Measurements from ENCODE around the gene C1RL. TPM values are rescaled to one million over a fixed set of nuclear protein-coding genes. Genes with fewer than 3 reads are reported as not detected.

Gene C1RL
- total RNA-seq, 2 experiments from 2014 or later = 31.2 to 31.4 TPM

GRCh38 chr12:7130701-7131501, 21.9 kb upstream of the C1RL start:
- DNase-seq = peak; percentile 58
- H3K4me3 Mint-ChIP-seq = peak overlapping the region; percentile 86
- no peaks in the 10 kb centered on the region for H3K27me3 Mint-ChIP-seq
- peaks cover 37% of the 10 kb centered on the region for H3K4me1 Mint-ChIP-seq
- H3K27ac Mint-ChIP-seq = peak overlapping the region; percentile 89
- CTCF ChIA-PET = interaction anchor here (0.6 to 1.1 kb wide), 4 partner anchors 11 to 413 kb away, joined by 3 to 4 read pairs (median 4); partner anchors contain the start of gene SPSB2
- H3K36me3 Mint-ChIP-seq (ENCODE audit: low read depth) = peaks cover 42% of the 10 kb centered on the region
- POLR2A ChIA-PET = no interaction called here
- no peaks in the 10 kb centered on the region for H3K9me3 Mint-ChIP-seq

GRCh38 chr12:7129872-7130691, 21.1 kb upstream of the C1RL start, which contains the start of gene CLSTN3:
TSS of gene CLSTN3 (plus strand) at chr12:7130371. CDS start at chr12:7130649, 278 bp downstream.
- peak within 1 kb of the TSS; percentile 89 for H3K27ac Mint-ChIP-seq
- H3K27me3 Mint-ChIP-seq = no peaks in the 10 kb centered on the region
- CTCF ChIA-PET = interaction anchor here (0.6 to 1.0 kb wide), 2 partner anchors 22 to 414 kb away, joined by 3 to 4 read pairs; no protein-coding TSS in a partner anchor
- POLR2A ChIA-PET = no interaction called here
- peak; percentile 91 for DNase-seq
- H3K9me3 Mint-ChIP-seq = no peaks in the 10 kb centered on the region
- peaks cover 37% of the 10 kb centered on the region for H3K4me1 Mint-ChIP-seq
- H3K36me3 Mint-ChIP-seq (ENCODE audit: low read depth) = peaks cover 35% of the 10 kb centered on the region
- peak within 1 kb of the TSS; percentile 86 for H3K4me3 Mint-ChIP-seq

GRCh38 chr12:7129287-7129871, 20.4 kb upstream of the C1RL start:
- Mint-ChIP-seq H3K4me3 (peak overlapping the region; percentile 86), H3K9me3 (no peaks in the 10 kb centered on the region), H3K27ac (peak overlapping the region; percentile 89), H3K36me3 (ENCODE audit: low read depth) (peaks cover 29% of the 10 kb centered on the region), H3K27me3 (no peaks in the 10 kb centered on the region), H3K4me1 (peaks cover 37% of the 10 kb centered on the region)
- ChIA-PET CTCF (no interaction called here), POLR2A (no interaction called here)
- no peak for DNase-seq

- ChIA-PET CTCF (no interaction called here), POLR2A (no interaction called here)
- Mint-ChIP-seq H3K36me3 (ENCODE audit: low read depth) (peaks cover 25% of the 10 kb centered on the region), H3K27ac (peak within 1 kb of the TSS; percentile 89), H3K27me3 (no peaks in the 10 kb centered on the region), H3K4me1 (peaks cover 37% of the 10 kb centered on the region), H3K4me3 (peak within 1 kb of the TSS; percentile 86), H3K9me3 (no peaks in the 10 kb centered on the region)
- no peak for DNase-seq
These were observed 19.8 kb upstream of the C1RL start, which contains the start of gene RBP5 for GRCh38 chr12:7128681-7129286. TSS of gene RBP5 (minus strand) at chr12:7128889. CDS start at chr12:7128775, 114 bp downstream.

GRCh38 chr12:7127916-7128626, 19.1 kb upstream of the C1RL start:
- peak overlapping the region; percentile 26 for H3K4me3 Mint-ChIP-seq
- POLR2A ChIA-PET = no interaction called here

GRCh38 chr12:7125632-7126227, 16.7 kb upstream of the C1RL start:
- no peak overlapping the region for H3K27ac Mint-ChIP-seq
- ChIA-PET CTCF (interaction anchor here (0.6 to 2.0 kb wide), 7 partner anchors 12 to 360 kb away, joined by 3 to 9 read pairs (median 3); no protein-coding TSS in a partner anchor), POLR2A (no interaction called here)
- H3K4me3 Mint-ChIP-seq = no peak overlapping the region
- DNase-seq = no peak
- H3K9me3 Mint-ChIP-seq = no peaks in the 10 kb centered on the region
- no peaks in the 10 kb centered on the region for H3K27me3 Mint-ChIP-seq
- H3K4me1 Mint-ChIP-seq = peaks cover 13% of the 10 kb centered on the region
- H3K36me3 Mint-ChIP-seq (ENCODE audit: low read depth) = peaks cover 7% of the 10 kb centered on the region

More at GRCh38 chr12:7127916-7128626, 19.1 kb upstream of the C1RL start:
- H3K9me3 Mint-ChIP-seq = no peaks in the 10 kb centered on the region
- peaks cover 20% of the 10 kb centered on the region for H3K36me3 Mint-ChIP-seq (ENCODE audit: low read depth)
- H3K4me1 Mint-ChIP-seq = peaks cover 35% of the 10 kb centered on the region
- H3K27me3 Mint-ChIP-seq = no peaks in the 10 kb centered on the region
- CTCF ChIA-PET = interaction anchor here (0.7 kb wide), 1 partner anchor 1020 kb away, joined by 3 read pairs; no protein-coding TSS in a partner anchor
- no peak for DNase-seq
- no peak overlapping the region for H3K27ac Mint-ChIP-seq

- peaks cover 7% of the 10 kb centered on the region for H3K36me3 Mint-ChIP-seq (ENCODE audit: low read depth)
- ChIA-PET CTCF (interaction anchor here (1.0 to 2.8 kb wide), 6 partner anchors 10 to 1009 kb away, joined by 3 to 16 read pairs (median 4); no protein-coding TSS in a partner anchor), POLR2A (no interaction called here)
- peaks cover 8% of the 10 kb centered on the region for H3K4me1 Mint-ChIP-seq
- H3K27me3 Mint-ChIP-seq = no peaks in the 10 kb centered on the region
- H3K9me3 Mint-ChIP-seq = no peaks in the 10 kb centered on the region
- no peak overlapping the region for H3K27ac Mint-ChIP-seq
- DNase-seq = no peak
- no peak overlapping the region for H3K4me3 Mint-ChIP-seq
These were observed 14.9 kb upstream of the C1RL start for GRCh38 chr12:7123806-7124522.

- no peaks in the 10 kb centered on the region for H3K27me3 Mint-ChIP-seq
- H3K4me3 Mint-ChIP-seq = no peak overlapping the region
- CTCF ChIA-PET = interaction anchor here (0.6 to 2.8 kb wide), 4 partner anchors 10 to 254 kb away, joined by 3 to 16 read pairs (median 4); no protein-coding TSS in a partner anchor
- POLR2A ChIA-PET = interaction anchor here (0.6 kb wide), 1 partner anchor 12 kb away, joined by 3 read pairs; no protein-coding TSS in a partner anchor
- H3K9me3 Mint-ChIP-seq = no peaks in the 10 kb centered on the region
- DNase-seq = no peak
- peaks cover 5% of the 10 kb centered on the region for H3K36me3 Mint-ChIP-seq (ENCODE audit: low read depth)
- no peak overlapping the region for H3K27ac Mint-ChIP-seq
- H3K4me1 Mint-ChIP-seq = peaks cover 2% of the 10 kb centered on the region
These were observed 14.1 kb upstream of the C1RL start for GRCh38 chr12:7122811-7123769.

- peaks cover 6% of the 10 kb centered on the region for H3K36me3 Mint-ChIP-seq (ENCODE audit: low read depth)
- CTCF ChIA-PET = interaction anchor here (2.8 kb wide), 1 partner anchor 9 kb away, joined by 16 read pairs; no protein-coding TSS in a partner anchor
- no peak overlapping the region for H3K4me3 Mint-ChIP-seq
- H3K4me1 Mint-ChIP-seq = no peaks in the 10 kb centered on the region
- H3K27ac Mint-ChIP-seq = no peak overlapping the region
- H3K27me3 Mint-ChIP-seq = no peaks in the 10 kb centered on the region
- H3K9me3 Mint-ChIP-seq = no peaks in the 10 kb centered on the region
- no peak for DNase-seq
- POLR2A ChIA-PET = no interaction called here
These were observed 12.3 kb upstream of the C1RL start for GRCh38 chr12:7121324-7121723.

- Mint-ChIP-seq H3K27ac (no peak overlapping the region), H3K36me3 (ENCODE audit: low read depth) (peaks cover 16% of the 10 kb centered on the region), H3K4me3 (no peak overlapping the region), H3K4me1 (no peaks in the 10 kb centered on the region), H3K27me3 (no peaks in the 10 kb centered on the region), H3K9me3 (no peaks in the 10 kb centered on the region)
- no peak for DNase-seq
- ChIA-PET CTCF (interaction anchor here (1.1 kb wide), 1 partner anchor 15 kb away, joined by 3 read pairs; no protein-coding TSS in a partner anchor), POLR2A (no interaction called here)
These were observed 11.2 kb upstream of the C1RL start for GRCh38 chr12:7120166-7120565.
